WERI-Rb-1 (cell line): ENCODE results near the gene ITGB2.
A peak's percentile ranks its signal among the peaks of the same experiment; 100 is the strongest.

ENCODE experiments used
- DNase-seq: peaks from one replicate; pipeline ENCODE4 v3.0.0-alpha.2; 2020
- H3K27ac ChIP-seq: fragments of 250-450 bp; sonication (Bioruptor Pico); 2 replicates; pipeline ENCODE4 v1.5.1; 2020; ENCODE audit warnings: mild to moderate bottlenecking, moderate library complexity
- H3K27me3 ChIP-seq: fragments of 250-450 bp; sonication (Bioruptor Pico); 2 replicates; pipeline ENCODE4 v1.5.1; 2021; ENCODE audit warnings: mild to moderate bottlenecking, low read depth, moderate library complexity; ENCODE audit not compliant: insufficient read depth, severe bottlenecking
- H3K36me3 ChIP-seq: fragments of 250-450 bp; sonication (Bioruptor Pico); 2 replicates; pipeline ENCODE4 v1.5.1; 2020; ENCODE audit warnings: mild to moderate bottlenecking, moderate library complexity
- H3K4me3 ChIP-seq: 2 replicates; pipeline ENCODE4 v1.5.1; 2011; ENCODE audit warnings: low read depth, mild to moderate bottlenecking, control low read depth, low read length
- H3K9me3 ChIP-seq: fragments of 250-450 bp; sonication (Bioruptor Pico); 2 replicates; pipeline ENCODE4 v1.5.1; 2021; ENCODE audit warnings: mild to moderate bottlenecking, moderate library complexity; ENCODE audit not compliant: severe bottlenecking
- TF ChIP-seq, protein P1 (sequence below): IDR thresholded peaks from 2 replicates; pipeline ENCODE4 v1.5.1; 2011; ENCODE audit warnings: low read depth, mild to moderate bottlenecking, control low read depth, inconsistent platforms, low read length

Gene ITGB2

DNA sequence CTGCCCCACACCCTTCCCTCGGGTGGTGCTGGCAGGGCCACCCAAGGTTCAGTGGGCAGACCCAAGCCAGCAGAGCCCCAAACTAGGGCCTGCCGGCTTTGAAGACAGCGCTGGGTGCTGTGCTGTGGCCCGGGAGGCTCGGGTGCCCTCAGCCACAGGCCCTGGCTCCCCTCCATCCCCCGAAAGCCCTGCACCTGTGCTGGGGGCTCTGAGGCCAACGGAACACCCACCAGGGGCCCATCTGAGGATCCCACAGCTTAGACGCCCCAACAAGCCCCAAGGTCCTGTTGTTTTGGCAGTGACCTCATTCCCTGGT is 8.6 kb downstream of the ITGB2 start:
- TF ChIP-seq, protein P1, sequence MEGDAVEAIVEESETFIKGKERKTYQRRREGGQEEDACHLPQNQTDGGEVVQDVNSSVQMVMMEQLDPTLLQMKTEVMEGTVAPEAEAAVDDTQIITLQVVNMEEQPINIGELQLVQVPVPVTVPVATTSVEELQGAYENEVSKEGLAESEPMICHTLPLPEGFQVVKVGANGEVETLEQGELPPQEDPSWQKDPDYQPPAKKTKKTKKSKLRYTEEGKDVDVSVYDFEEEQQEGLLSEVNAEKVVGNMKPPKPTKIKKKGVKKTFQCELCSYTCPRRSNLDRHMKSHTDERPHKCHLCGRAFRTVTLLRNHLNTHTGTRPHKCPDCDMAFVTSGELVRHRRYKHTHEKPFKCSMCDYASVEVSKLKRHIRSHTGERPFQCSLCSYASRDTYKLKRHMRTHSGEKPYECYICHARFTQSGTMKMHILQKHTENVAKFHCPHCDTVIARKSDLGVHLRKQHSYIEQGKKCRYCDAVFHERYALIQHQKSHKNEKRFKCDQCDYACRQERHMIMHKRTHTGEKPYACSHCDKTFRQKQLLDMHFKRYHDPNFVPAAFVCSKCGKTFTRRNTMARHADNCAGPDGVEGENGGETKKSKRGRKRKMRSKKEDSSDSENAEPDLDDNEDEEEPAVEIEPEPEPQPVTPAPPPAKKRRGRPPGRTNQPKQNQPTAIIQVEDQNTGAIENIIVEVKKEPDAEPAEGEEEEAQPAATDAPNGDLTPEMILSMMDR = no peak
- no peaks in the 10 kb centered on the region for H3K27me3 ChIP-seq
- no peak overlapping the region for H3K27ac ChIP-seq
- no peaks in the 10 kb centered on the region for H3K9me3 ChIP-seq
- no peak for DNase-seq
- H3K4me3 ChIP-seq = no peak overlapping the region
- H3K36me3 ChIP-seq = no peaks in the 10 kb centered on the region

DNA sequence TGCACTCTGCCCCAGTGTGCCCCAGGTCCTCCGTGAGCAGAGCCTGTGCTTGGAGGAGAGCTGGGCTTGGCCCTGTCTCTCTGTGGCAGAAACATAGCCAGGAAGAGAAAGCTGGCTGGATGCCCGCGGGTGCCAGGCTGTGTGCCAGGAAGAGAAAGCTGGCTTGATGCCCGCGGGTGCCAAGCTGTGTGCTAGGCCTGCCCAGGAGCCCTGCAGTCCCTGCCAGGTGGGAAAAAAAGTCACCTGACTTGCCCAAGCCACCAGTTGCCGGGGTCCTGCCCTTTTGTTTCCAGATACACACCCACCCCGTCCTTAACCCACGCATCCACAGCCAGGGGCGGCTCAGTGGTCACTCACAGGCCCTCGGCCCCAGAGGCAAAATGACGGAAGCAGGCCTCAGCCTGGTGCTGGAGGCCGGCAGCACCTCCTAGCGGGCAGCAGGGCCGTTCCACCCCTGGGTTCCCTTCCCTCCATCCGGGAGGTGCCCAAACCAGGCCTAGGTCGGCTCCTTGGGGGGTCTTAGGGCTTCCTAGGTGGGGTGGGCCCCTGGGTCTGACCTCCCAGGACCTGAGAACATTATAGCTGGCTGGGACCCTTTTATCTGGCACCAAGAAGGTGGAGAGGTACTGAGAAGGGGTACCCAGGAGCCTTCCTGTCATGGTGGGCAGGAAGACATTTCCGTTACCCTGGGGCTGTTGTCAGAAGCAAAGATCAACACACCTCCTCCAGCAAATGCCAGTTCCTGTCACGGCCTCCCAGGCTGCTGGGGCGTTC is 9.1 kb downstream of the ITGB2 start:
- Histone ChIP-seq H3K27ac (no peak overlapping the region), H3K36me3 (no peaks in the 10 kb centered on the region), H3K4me3 (no peak overlapping the region), H3K27me3 (no peaks in the 10 kb centered on the region), H3K9me3 (no peaks in the 10 kb centered on the region)
- TF ChIP-seq, protein P1 = 0 out of 2 replicates have a peak, but pooled peaks have one; percentile 32
- DNase-seq = no peak

DNA sequence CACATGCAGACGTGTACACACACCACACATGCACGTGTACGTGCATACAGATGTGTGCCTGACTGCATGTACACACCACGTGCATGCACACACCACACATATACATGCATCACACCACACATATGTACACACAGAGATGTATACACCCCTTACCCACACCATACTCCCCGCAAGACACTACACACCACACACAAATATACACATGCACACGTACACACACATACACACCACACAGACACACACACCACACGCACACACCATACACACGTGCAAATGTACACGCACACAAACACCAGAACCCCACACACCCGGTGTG is 9.7 kb downstream of the ITGB2 start:
- DNase-seq = no peak
- H3K4me3 ChIP-seq = no peak overlapping the region
- no peak overlapping the region for H3K27ac ChIP-seq
- H3K9me3 ChIP-seq = no peaks in the 10 kb centered on the region
- TF ChIP-seq, protein P1 = no peak
- H3K36me3 ChIP-seq = no peaks in the 10 kb centered on the region
- H3K27me3 ChIP-seq = no peaks in the 10 kb centered on the region

DNA sequence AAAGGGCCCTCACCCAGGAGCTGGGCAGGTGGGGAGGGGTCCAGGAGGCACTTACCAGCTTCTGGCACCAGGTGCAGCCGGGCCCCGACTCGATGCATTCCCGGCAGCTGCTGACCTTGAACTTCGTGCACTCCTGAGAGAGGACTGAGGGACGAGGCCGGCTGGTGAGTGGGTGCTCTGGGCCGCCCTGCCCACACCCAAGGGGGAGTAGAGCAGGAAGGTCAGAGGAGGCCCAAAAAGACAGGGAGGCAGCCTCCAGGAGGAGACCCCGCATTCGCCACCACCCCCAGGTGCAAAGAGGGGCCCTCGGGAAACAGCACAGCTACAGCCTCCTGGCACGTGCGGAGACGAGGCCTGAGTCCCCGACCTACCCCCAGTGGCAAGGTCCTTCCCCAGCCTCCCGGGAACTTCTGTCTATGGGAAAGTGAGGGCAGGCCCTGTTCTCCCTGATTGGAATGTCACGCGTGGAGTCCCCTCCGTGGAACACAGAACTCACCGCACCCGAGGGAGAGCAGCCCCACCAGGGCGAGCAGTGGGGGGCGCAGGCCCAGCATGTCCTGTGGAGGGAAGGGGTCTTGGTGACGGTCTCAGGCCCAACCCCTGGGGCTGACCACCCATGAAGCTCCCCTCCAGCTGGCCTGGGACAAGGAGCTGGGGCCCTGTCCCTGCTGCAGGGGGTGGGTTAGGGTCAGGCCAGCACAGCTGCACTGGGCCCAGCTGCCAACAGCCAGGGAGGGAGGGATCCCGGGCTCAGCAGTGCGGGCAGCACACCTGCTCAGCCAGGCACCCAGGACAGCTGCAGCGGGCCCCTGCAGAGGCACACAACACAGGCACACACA is 10.3 kb downstream of the ITGB2 start:
- no peak overlapping the region for H3K27ac ChIP-seq
- TF ChIP-seq, protein P1 = no peak

DNA sequence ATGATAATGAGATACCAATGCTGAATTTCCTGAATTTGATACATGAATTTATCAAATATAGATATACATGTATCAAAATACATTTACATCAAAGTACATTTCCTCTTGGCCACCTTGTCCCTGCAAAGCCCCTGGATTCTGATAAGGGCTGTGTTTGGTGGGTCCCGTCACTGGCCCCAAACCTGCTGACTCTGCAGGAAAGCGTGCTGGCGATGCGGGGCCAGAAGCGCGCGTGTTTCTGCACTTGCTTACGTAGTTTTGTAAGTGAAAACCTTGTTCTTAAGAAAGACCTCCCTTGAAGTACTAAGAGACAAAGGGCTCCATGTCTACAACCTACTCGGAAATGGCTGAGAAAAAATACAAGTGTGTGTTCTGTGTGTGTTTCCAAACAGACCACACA is 11.0 kb downstream of the ITGB2 start:
- DNase-seq = no peak
- Histone ChIP-seq H3K9me3 (no peaks in the 10 kb centered on the region), H3K36me3 (no peaks in the 10 kb centered on the region), H3K27ac (no peak overlapping the region), H3K4me3 (no peak overlapping the region), H3K27me3 (no peaks in the 10 kb centered on the region)
- TF ChIP-seq, protein P1 = no peak

More for the DNA sequence above, 10.3 kb downstream of the ITGB2 start:
- Histone ChIP-seq H3K36me3 (no peaks in the 10 kb centered on the region), H3K4me3 (no peak overlapping the region), H3K9me3 (no peaks in the 10 kb centered on the region), H3K27me3 (no peaks in the 10 kb centered on the region)
- DNase-seq = no peak

DNA sequence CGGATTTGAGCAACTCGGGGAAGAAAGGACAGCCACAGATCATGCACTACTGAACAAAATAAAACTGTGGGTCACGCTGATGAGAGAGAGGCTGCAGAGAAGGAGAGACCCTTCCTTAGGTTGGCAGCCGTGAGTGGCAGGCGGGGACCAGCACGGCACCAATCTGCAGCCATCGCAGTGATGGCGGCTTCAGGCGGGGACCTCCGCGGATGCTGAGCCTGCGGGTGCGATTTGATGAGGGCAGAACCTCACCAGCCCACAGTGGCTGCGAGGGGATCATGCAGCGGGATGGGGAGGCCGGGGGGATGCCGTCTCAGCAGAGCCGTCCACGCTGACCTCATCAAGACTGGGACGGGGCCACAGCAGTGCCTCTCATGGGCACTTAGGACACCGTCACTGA is 11.8 kb downstream of the ITGB2 start:
- H3K27ac ChIP-seq = no peak overlapping the region
- no peaks in the 10 kb centered on the region for H3K9me3 ChIP-seq
- no peaks in the 10 kb centered on the region for H3K36me3 ChIP-seq
- no peaks in the 10 kb centered on the region for H3K27me3 ChIP-seq
- TF ChIP-seq, protein P1 = no peak
- DNase-seq = no peak
- H3K4me3 ChIP-seq = no peak overlapping the region
